Erythroblast (primary cell): ENCODE measurements around the gene ZNF155.

Source experiments
- GATA1 ChIP-seq: IDR thresholded peaks from 2 replicates; pipeline ENCODE4 v1.6.1; 2011; ENCODE audit warnings: low read depth, mild to moderate bottlenecking, control low read depth, low read length, moderate library complexity
- POLR2A ChIP-seq: IDR thresholded peaks from 2 replicates; pipeline ENCODE4 v1.6.1; 2011; ENCODE audit warnings: mild to moderate bottlenecking, low read length

DNA sequence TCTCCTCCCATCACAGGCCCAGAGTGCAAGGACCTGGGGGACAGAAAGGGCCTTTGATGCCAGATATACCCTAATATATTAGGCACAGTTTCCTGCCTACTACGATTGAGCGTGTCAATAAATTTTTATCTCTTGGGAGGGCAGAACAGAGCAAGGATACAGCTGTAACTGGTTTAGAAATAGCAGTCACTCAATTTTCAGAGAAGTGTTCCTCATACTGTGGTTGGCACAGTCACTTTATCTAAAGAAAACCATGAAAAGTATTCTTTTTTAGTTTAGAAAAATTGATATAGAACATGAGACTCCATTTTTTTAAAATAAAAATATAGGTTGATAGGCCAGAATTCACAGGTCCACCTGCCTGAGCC lies 460 bp upstream of the ZNF155 start:
- TF ChIP-seq POLR2A (no peak), GATA1 (no peak)
